Left lobe of liver (tissue), 1 donor: ENCODE data around the gene CSPG5. TPM values are rescaled to one million over a fixed set of nuclear protein-coding genes. Genes with fewer than 3 reads are reported as not detected.

Experiments
- total RNA-seq: library from RNA; stranded (reverse); gene quantifications from one replicate; pipeline ENCODE4 v1.2.1, GENCODE V29; 2021
- donor health status: DM: no; HTN: yes; CAD: no.

CSPG5 gene
- total RNA-seq, 1 donor from 2014 or later: 0.48 TPM

Other genes with a start within 250 kb of the CSPG5 start
- 20.4 TPM for gene PTPN23, start 197.8 kb downstream of the CSPG5 start, total RNA-seq
- gene SCAP, start 102.9 kb downstream of the CSPG5 start, total RNA-seq: 92.3 TPM
- 18.7 TPM for gene ELP6, start 65.2 kb downstream of the CSPG5 start, total RNA-seq
- gene SMARCC1, start 203.0 kb upstream of the CSPG5 start, total RNA-seq: 23.8 TPM
- 27.8 TPM for gene DHX30, start 224.3 kb upstream of the CSPG5 start, total RNA-seq